Adrenal gland (tissue), 12 donors: ENCODE measurements around the gene GSK3A. TPM values are rescaled to one million over a fixed set of nuclear protein-coding genes. Genes with fewer than 3 reads are reported as not detected.

Source experiments
- DNase-seq, 7 donors: peaks; one replicate each; pipeline ENCODE4 v3.0.0-alpha.2; 2019 to 2020
- H3K27ac ChIP-seq, 5 donors: fragments of 200-600 bp; sonication (generic) in 4 of 5; 1 replicate in 3 of 5; 2 replicates in 2 of 5; pipeline versions ENCODE4 v1.5.1 to v1.8.0; 2016 to 2020; ENCODE audit warnings: mild to moderate bottlenecking in 1 of 5
- H3K27me3 ChIP-seq: fragments of 200-600 bp; 2 replicates; pipeline ENCODE4 v1.8.0; 2021
- H3K36me3 ChIP-seq, 2 donors: fragments of 200-600 bp; replicated peaks in 1 of 2; 1 replicate in 1 of 2; 2 replicates in 1 of 2; pipeline versions ENCODE4 v1.5.1 to v1.8.0; 2018 to 2022
- H3K4me1 ChIP-seq, 2 donors: fragments of 200-600 bp; replicated peaks in 1 of 2; 1 replicate in 1 of 2; 2 replicates in 1 of 2; pipeline versions ENCODE4 v1.5.1 to v1.8.0; 2018 to 2021
- H3K4me3 ChIP-seq, 4 donors: fragments of 200-600 bp; sonication (generic) in 3 of 4; one replicate each; pipeline ENCODE4 v1.5.1; 2016 to 2018
- H3K9me3 ChIP-seq, 3 donors: fragments of 200-600 bp; sonication (generic) in 1 of 3; replicated peaks in 1 of 3; 1 replicate in 2 of 3; 2 replicates in 1 of 3; pipeline versions ENCODE4 v1.5.1 to v1.8.0; 2016 to 2021
- CTCF ChIP-seq, 6 experiments: fragments of 450-650 bp in 4 of 6; fragments of 200-600 bp in 2 of 6; sonication (generic) in 1 of 6; IDR thresholded peaks; 1 replicate in 5 of 6; 2 replicates in 1 of 6; pipeline versions ENCODE4 v1.5.1 to v1.8.0; 2016 to 2021; ENCODE audit warnings: antibody characterized with exemption in 6 of 6, mild to moderate bottlenecking in 2 of 6, moderate library complexity in 1 of 6
- POLR2A ChIP-seq, 2 donors: fragments of 450-650 bp; IDR thresholded peaks; one replicate each; pipeline ENCODE4 v1.6.1; 2017; ENCODE audit warnings: antibody characterized with exemption in 2 of 2, mild to moderate bottlenecking in 2 of 2, moderate library complexity in 1 of 2
- WGBS, 4 donors: extraction: QIAGEN DNeasy Blood & Tissue Kit in 2 of 4; methylation state at CpG; one replicate each; pipeline versions ENCODE4 v1.1.5 to v1.1.7; 2013 to 2017; 5-methylcytosine and 5-hydroxymethylcytosine counted together
- intact Hi-C, 2 donors: fragments of 100-400 bp; cut with DNase I; formaldehyde crosslinking; loops; one replicate each; pipeline versions ENCODE4 v1.14.1 to v1.15.0; 2022 to 2023
- polyA plus RNA-seq, 3 donors: library from polyadenylated mRNA; stranded (reverse); fragments of 200-250 nt in 2 of 3; fragments of 350-450 nt in 1 of 3; fragmentation: Illumina TruSeq in 1 of 3; extraction: RNeasy Lipid Tissue Mini Kit (QIAGEN cat#74804) in 1 of 3; gene quantifications; one replicate each; pipeline ENCODE4 v1.2.3, GENCODE V29; 2013 to 2014
- total RNA-seq, 9 donors: library from RNA; depleted of rRNA in 4 of 9; stranded (reverse); fragments of >200 nt in 4 of 9; fragments of 120-200 nt in 1 of 9; fragmentation: NEBNext Ultra II Directional in 1 of 9; extraction: Animal tissue kit (Norgen Biotek cat#: 25700) in 1 of 9; gene quantifications; one replicate each; pipeline versions ENCODE4 v1.1.0 to v1.2.4, GENCODE V29; 2013 to 2023
- donor health status: healthy with polysubstance abuse.
- donor health status: Bipolar disorder and iron deficiency.
- donor health status: DM: yes; HTN: yes; CAD: no.
- donor health status: DM: no; HTN: no; CAD: no.
- donor health status: DM: no; HTN: no; CAD: no.
- donor health status: DM: yes; HTN: yes; CAD: no.

GSK3A gene
- total and polyA plus RNA-seq, 12 donors, result 19.5 to 94.9 (median 49.7) TPM

- Histone ChIP-seq H3K4me1 (peaks cover 54 to 74% of the 10 kb centered on the region in 2 donors), H3K36me3 (peaks cover 0 to 20% of the 10 kb centered on the region in 2 donors), H3K4me3 (no peak overlapping the region), H3K27ac (peak overlapping the region in 4 of 5 donors; percentile 24 to 88 (median 63)), H3K27me3 (no peaks in the 10 kb centered on the region), H3K9me3 (no peaks in the 10 kb centered on the region)
- WGBS, 4 donors, result 80 to 86% (median 84%) methylated on average over 37 to 41 of the region's 41 CpGs
- intact Hi-C loops, result loop anchor here (5.0 kb wide), 1 partner anchor 44 kb away; no protein-coding TSS in a partner anchor
- DNase-seq, result no peak
- no peak for TF ChIP-seq CTCF (IDR thresholded peaks at IDR 0.05)
- TF ChIP-seq POLR2A (IDR thresholded peaks at IDR 0.05), result no peak
These were observed 6.1 kb upstream of the GSK3A start for GRCh38 chr19:42248270-42249148.

GRCh38 chr19:42247640-42248199 is 5.3 kb upstream of the GSK3A start:
- peaks cover 51 to 71% of the 10 kb centered on the region in 2 donors for H3K4me1 ChIP-seq
- peak in 6 of 7 donors; percentile 41 to 64 (median 46) for DNase-seq
- H3K27me3 ChIP-seq, result no peaks in the 10 kb centered on the region
- WGBS, 4 donors, result 65 to 92% (median 76%) methylated on average over 5 to 6 of the region's 6 CpGs
- H3K9me3 ChIP-seq, result no peaks in the 10 kb centered on the region
- H3K4me3 ChIP-seq, result no peak overlapping the region
- H3K27ac ChIP-seq, result peak overlapping the region; percentile 1 to 88 (median 56)
- TF ChIP-seq CTCF (IDR thresholded peaks at IDR 0.05), result no peak
- TF ChIP-seq POLR2A (IDR thresholded peaks at IDR 0.05), result no peak
- H3K36me3 ChIP-seq, result peaks cover 0 to 20% of the 10 kb centered on the region in 2 donors
- intact Hi-C loops, result loop anchor here (5.0 kb wide), 1 partner anchor 45 kb away; no protein-coding TSS in a partner anchor

GRCh38 chr19:42246922-42247639 is 4.7 kb upstream of the GSK3A start:
- Histone ChIP-seq H3K9me3 (no peaks in the 10 kb centered on the region), H3K27ac (peak overlapping the region; percentile 1 to 88 (median 56)), H3K4me3 (no peak overlapping the region), H3K27me3 (no peaks in the 10 kb centered on the region), H3K36me3 (peaks cover 0 to 20% of the 10 kb centered on the region in 2 donors), H3K4me1 (peaks cover 45 to 64% of the 10 kb centered on the region in 2 donors)
- peak in 6 of 7 donors; percentile 63 to 76 (median 72) for DNase-seq
- WGBS, 4 donors, result 46 to 65% (median 47%) methylated on average over 4 to 7 of the region's 7 CpGs
- intact Hi-C loops, result loop anchor here (5.0 kb wide), 1 partner anchor 45 kb away; no protein-coding TSS in a partner anchor
- TF ChIP-seq POLR2A (IDR thresholded peaks at IDR 0.05) (peak in 1 of 2 donors; percentile 35), CTCF (IDR thresholded peaks at IDR 0.05) (no peak)
